Measurements from ENCODE around the gene SIRT4. TPM values are rescaled to one million over a fixed set of nuclear protein-coding genes. Genes with fewer than 3 reads are reported as not detected.
A peak's percentile ranks its signal among the peaks of the same experiment; 100 is the strongest.

Gene SIRT4
- total and polyA plus RNA-seq, 2 of the 13 experiments (the other 11 are each of a cell fraction or from before 2014, with no cell fraction given) = 3.4 to 5.8 TPM

DNA sequence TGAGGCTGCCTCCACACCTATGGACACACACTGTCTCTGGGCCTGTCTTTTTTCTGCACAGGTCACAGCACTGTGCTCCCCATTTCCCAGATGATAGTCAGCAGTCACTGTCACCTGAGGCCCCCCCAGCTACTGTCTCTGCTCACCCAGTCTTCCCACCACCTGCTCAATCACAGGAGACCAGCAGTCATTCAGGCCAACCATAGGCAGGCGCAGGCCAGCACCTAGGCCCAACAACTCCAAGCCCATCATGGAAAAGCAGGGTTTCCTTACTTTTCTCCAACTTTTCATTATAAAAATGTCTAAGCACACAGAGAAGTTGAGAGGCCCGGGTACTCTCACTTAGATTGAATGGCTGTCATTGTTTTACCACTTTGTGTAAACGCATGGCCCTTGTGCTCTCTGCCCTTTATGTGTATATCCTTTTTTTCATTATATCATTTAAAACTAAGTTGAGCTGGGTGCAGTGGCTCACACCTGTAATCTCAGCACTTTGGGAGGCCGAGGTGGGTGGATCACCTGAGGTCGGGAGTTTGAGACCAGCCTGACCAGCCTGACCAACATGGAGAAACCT is 43.7 kb upstream of the SIRT4 start:
- no peak overlapping the region; the same call in 1 of the 2 replicates for H3K9ac ChIP-seq (ENCODE audit: insufficient read depth, low read depth, low read length)
- CTCF ChIA-PET (ENCODE audit: low intra/inter-chr PET ratio, low total read pairs) = no interaction called here
- TF ChIP-seq KLF9 (CRISPR knock-in tag; IDR thresholded peaks at IDR 0.05; ENCODE audit: low read depth) = no peak
- TF ChIP-seq SOX5 (CRISPR knock-in tag; IDR thresholded peaks at IDR 0.05; ENCODE audit: borderline replicate concordance) = peak; percentile 26; the same call in 1 of the 2 replicates
- TF ChIP-seq ZNF674 (CRISPR knock-in tag; IDR thresholded peaks at IDR 0.05; ENCODE audit: low read depth) = no peak
- TF ChIP-seq SAP130 (CRISPR knock-in tag; IDR thresholded peaks at IDR 0.05; ENCODE audit: low read depth) = peak; percentile 34; the same call in 1 of the 2 replicates
- TF ChIP-seq CHD2 (IDR thresholded peaks at IDR 0.05; ENCODE audit: low read depth, low read length) = no peak
- no peak for TF ChIP-seq MYNN (CRISPR knock-in tag; IDR thresholded peaks at IDR 0.05; ENCODE audit: low read depth)
- no peak for TF ChIP-seq ZNF616 (CRISPR knock-in tag; IDR thresholded peaks at IDR 0.05; ENCODE audit: low read depth)
- TF ChIP-seq KAT8 (CRISPR knock-in tag; IDR thresholded peaks at IDR 0.05) = no peak
- no peak for TF ChIP-seq SMC3 (IDR thresholded peaks at IDR 0.05; ENCODE audit: low read length)
- 0 out of 2 replicates have a peak, but pooled peaks have one; percentile 26 for TF ChIP-seq ZNF263 (CRISPR knock-in tag; IDR thresholded peaks at IDR 0.05)
- TF ChIP-seq TBX2 (CRISPR knock-in tag; IDR thresholded peaks at IDR 0.05; ENCODE audit: borderline replicate concordance) = peak; percentile 34; the same call in 1 of the 2 replicates
- TF ChIP-seq, protein P1, sequence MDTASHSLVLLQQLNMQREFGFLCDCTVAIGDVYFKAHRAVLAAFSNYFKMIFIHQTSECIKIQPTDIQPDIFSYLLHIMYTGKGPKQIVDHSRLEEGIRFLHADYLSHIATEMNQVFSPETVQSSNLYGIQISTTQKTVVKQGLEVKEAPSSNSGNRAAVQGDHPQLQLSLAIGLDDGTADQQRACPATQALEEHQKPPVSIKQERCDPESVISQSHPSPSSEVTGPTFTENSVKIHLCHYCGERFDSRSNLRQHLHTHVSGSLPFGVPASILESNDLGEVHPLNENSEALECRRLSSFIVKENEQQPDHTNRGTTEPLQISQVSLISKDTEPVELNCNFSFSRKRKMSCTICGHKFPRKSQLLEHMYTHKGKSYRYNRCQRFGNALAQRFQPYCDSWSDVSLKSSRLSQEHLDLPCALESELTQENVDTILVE (CRISPR knock-in tag; IDR thresholded peaks at IDR 0.05) = no peak
- TF ChIP-seq, protein P2, sequence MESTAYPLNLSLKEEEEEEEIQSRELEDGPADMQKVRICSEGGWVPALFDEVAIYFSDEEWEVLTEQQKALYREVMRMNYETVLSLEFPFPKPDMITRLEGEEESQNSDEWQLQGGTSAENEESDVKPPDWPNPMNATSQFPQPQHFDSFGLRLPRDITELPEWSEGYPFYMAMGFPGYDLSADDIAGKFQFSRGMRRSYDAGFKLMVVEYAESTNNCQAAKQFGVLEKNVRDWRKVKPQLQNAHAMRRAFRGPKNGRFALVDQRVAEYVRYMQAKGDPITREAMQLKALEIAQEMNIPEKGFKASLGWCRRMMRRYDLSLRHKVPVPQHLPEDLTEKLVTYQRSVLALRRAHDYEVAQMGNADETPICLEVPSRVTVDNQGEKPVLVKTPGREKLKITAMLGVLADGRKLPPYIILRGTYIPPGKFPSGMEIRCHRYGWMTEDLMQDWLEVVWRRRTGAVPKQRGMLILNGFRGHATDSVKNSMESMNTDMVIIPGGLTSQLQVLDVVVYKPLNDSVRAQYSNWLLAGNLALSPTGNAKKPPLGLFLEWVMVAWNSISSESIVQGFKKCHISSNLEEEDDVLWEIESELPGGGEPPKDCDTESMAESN (CRISPR knock-in tag; conservative IDR thresholded peaks at IDR 0.05) = no peak
- TF ChIP-seq, protein P3, sequence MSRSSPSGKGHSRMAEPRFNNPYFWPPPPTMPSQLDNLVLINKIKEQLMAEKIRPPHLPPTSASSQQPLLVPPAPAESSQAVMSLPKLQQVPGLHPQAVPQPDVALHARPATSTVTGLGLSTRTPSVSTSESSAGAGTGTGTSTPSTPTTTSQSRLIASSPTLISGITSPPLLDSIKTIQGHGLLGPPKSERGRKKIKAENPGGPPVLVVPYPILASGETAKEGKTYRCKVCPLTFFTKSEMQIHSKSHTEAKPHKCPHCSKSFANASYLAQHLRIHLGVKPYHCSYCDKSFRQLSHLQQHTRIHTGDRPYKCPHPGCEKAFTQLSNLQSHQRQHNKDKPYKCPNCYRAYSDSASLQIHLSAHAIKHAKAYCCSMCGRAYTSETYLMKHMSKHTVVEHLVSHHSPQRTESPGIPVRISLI (CRISPR knock-in tag; IDR thresholded peaks at IDR 0.05; ENCODE audit: borderline replicate concordance) = 0 out of 2 replicates have a peak, but pooled peaks have one; percentile 30
- TF ChIP-seq, protein P4, sequence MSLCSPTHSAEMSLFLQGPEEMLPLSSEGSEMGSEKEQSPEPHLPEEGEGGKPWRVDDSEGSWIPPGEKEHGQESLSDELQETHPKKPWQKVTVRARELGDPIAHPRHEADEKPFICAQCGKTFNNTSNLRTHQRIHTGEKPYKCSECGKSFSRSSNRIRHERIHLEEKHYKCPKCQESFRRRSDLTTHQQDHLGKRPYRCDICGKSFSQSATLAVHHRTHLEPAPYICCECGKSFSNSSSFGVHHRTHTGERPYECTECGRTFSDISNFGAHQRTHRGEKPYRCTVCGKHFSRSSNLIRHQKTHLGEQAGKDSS (CRISPR knock-in tag; IDR thresholded peaks at IDR 0.05; ENCODE audit: borderline replicate concordance, low read depth) = no peak
- no peak for TF ChIP-seq CC2D1A (CRISPR knock-in tag; IDR thresholded peaks at IDR 0.05)
- TF ChIP-seq FIP1L1 (IDR thresholded peaks at IDR 0.05; ENCODE audit: borderline replicate concordance, insufficient read depth, low read depth, low read length) = no peak
- TF ChIP-seq CBFB (CRISPR knock-in tag; IDR thresholded peaks at IDR 0.05) = no peak
- TF ChIP-seq, protein P5, sequence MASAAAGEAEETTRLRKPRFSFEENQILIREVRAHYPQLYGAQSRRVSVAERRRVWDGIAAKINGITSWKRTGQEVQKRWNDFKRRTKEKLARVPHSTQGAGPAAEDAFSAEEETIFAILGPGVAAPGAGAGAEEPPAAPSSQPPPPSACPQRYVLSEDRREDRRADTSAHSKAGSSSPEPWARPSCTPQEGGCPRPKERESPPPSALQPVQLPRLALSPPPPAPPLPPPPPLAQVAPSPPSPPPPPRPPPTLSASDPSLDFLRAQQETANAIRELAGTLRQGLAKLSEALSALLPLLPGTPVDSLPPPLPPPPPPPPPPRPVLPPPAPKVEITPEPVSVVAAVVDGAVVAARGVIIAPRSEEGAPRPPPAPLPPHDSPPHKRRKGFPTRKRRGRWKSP (CRISPR knock-in tag; IDR thresholded peaks at IDR 0.05) = no peak

More for the DNA sequence above, 43.7 kb upstream of the SIRT4 start:
- no peaks in the 10 kb centered on the region for H3K27me3 ChIP-seq (ENCODE audit: control insufficient read depth in 1 of 2, insufficient read depth in 2 of 2, low read length in 2 of 2)
- peaks cover 3% of the 10 kb centered on the region; the same call in 1 of the 2 replicates for H4K20me1 ChIP-seq (ENCODE audit: insufficient read depth, low read length)
- ATAC-seq (peak; percentile 53), DNase-seq (ENCODE audit: low spot score) (peak; percentile 61), FAIRE-seq (no peak)
- no peak overlapping the region for H2AFZ ChIP-seq (ENCODE audit: low read length)
- intact Hi-C loops (cut with micrococcal nuclease; ENCODE audit: unreplicated experiment) (no loop called here), in situ Hi-C loops (cut with HindIII; ENCODE audit: extremely low pct_ligation_motif_present, low pct_unique_long_range_greater_than_20kb) (no loop called here)
- no TSS peak for BruUV-seq (replicated peaks)
- no peaks in the 10 kb centered on the region; a peak in 2 of 5 replicates for H3K36me3 ChIP-seq (replicated peaks in 1 of 2; ENCODE audit: control insufficient read depth in 1 of 2, insufficient read depth in 2 of 2, low read length in 2 of 2)
- peaks cover 69% of the 10 kb centered on the region for H3K4me1 ChIP-seq (ENCODE audit: insufficient read depth, low read length)
- H3K27ac ChIP-seq (ENCODE audit: extremely low read length, insufficient read depth, low read length) = no peak overlapping the region
- H3K9me3 ChIP-seq (ENCODE audit: low read length) = no peaks in the 10 kb centered on the region
- peaks cover 52% of the 10 kb centered on the region for H3K79me2 ChIP-seq (ENCODE audit: insufficient read depth, low read length)
- peak overlapping the region; percentile 52 for H3K4me2 ChIP-seq (ENCODE audit: low read depth, low read length)
- H3K4me3 ChIP-seq (replicated peaks in 1 of 3; ENCODE audit: insufficient read depth in 1 of 3, low read depth in 2 of 3, low read length in 3 of 3) = peak overlapping the region in 1 of 3 experiments; percentile 9; a peak in 1 of 6 replicates
- 28% methylated on average over 5 of the region's 5 CpGs for WGBS (ENCODE audit: low lambda C conversion rate)
- POLR2A ChIA-PET = interaction anchor here (0.7 to 13.4 kb wide), 3 partner anchors 29 to 57 kb away, joined by 3 to 265 read pairs (median 13); partner anchors contain the start of genes RNU4-1 and RNU4-2

Data from HepG2 (cell line).